Astrocyte (in vitro differentiated cells and primary cell): ENCODE measurements around the gene PPM1N.

Source experiments
- CTCF ChIP-seq: IDR thresholded peaks from 2 replicates; pipeline ENCODE4 v1.5.1; 2011; ENCODE audit warnings: low read depth, mild to moderate bottlenecking, inconsistent platforms, low read length, moderate library complexity; ENCODE audit not compliant: insufficient read depth
- EZH2 ChIP-seq: IDR thresholded peaks from 2 replicates; pipeline ENCODE4 v1.6.1; 2012; ENCODE audit warnings: mild to moderate bottlenecking, low read length, inconsistent platforms; ENCODE audit not compliant: insufficient read depth

GRCh38 chr19:45528149-45528743 lies 30.0 kb downstream of the PPM1N start:
- TF ChIP-seq CTCF (no peak), EZH2 (no peak)
